H9 (cell line): ENCODE data around the gene ATP1A3. TPM values are rescaled to one million over a fixed set of nuclear protein-coding genes. Genes with fewer than 3 reads are reported as not detected.

Experiments used
- DNase-seq: peaks from one replicate; pipeline ENCODE4 v3.0.0-alpha.2; 2017
- H2AFZ ChIP-seq: one replicate; pipeline ENCODE4 v1.6.1; 2013; ENCODE audit warnings: mild to moderate bottlenecking, low read length, control low read depth, moderate library complexity
- H2AK5ac ChIP-seq: 2 replicates; pipeline ENCODE4 v1.6.1; 2013; ENCODE audit warnings: low read length, control low read depth, mixed read lengths; ENCODE audit not compliant: insufficient read length
- H2BK120ac ChIP-seq: one replicate; pipeline ENCODE4 v1.6.1; 2013; ENCODE audit warnings: low read depth, mild to moderate bottlenecking, low read length, control low read depth, inconsistent platforms; ENCODE audit not compliant: poor library complexity, severe bottlenecking
- H2BK12ac ChIP-seq: 2 replicates; pipeline ENCODE4 v1.6.1; 2013; ENCODE audit warnings: low read length, control low read depth, mixed read lengths, low read depth; ENCODE audit not compliant: insufficient read length
- H2BK15ac ChIP-seq: 2 replicates; pipeline ENCODE4 v1.6.1; 2013; ENCODE audit warnings: low read depth, low read length, control low read depth
- H2BK20ac ChIP-seq: one replicate; pipeline ENCODE4 v1.6.1; 2013; ENCODE audit warnings: low read depth, mild to moderate bottlenecking, low read length, control low read depth, inconsistent platforms; ENCODE audit not compliant: poor library complexity, severe bottlenecking
- H2BK5ac ChIP-seq: 2 replicates; pipeline ENCODE4 v1.6.1; 2013; ENCODE audit warnings: low read length, control low read depth, mixed read lengths; ENCODE audit not compliant: insufficient read length
- H3K14ac ChIP-seq: 2 replicates; pipeline ENCODE4 v1.6.1; 2013; ENCODE audit warnings: low read length, control low read depth; ENCODE audit not compliant: insufficient read depth
- H3K18ac ChIP-seq: 2 replicates; pipeline ENCODE4 v1.6.1; 2013; ENCODE audit warnings: low read depth, mild to moderate bottlenecking, mixed read lengths, low read length, control low read depth; ENCODE audit not compliant: insufficient read length
- H3K23ac ChIP-seq: 2 replicates; pipeline ENCODE4 v1.6.1; 2013; ENCODE audit warnings: low read length, control low read depth, mixed read lengths, low read depth; ENCODE audit not compliant: insufficient read length
- H3K23me2 ChIP-seq: 2 replicates; pipeline ENCODE4 v1.6.1; 2013; ENCODE audit warnings: low read depth, mild to moderate bottlenecking, mixed read lengths, low read length, control low read depth; ENCODE audit not compliant: insufficient read length, poor library complexity, severe bottlenecking
- H3K27ac ChIP-seq: 2 replicates; pipeline ENCODE4 v1.5.1; 2013; ENCODE audit warnings: low read length, control low read depth, mixed read lengths, low read depth; ENCODE audit not compliant: insufficient read length
- H3K27me3 ChIP-seq: 2 replicates; pipeline ENCODE4 v1.6.1; 2013; ENCODE audit warnings: low read length, control low read depth, inconsistent platforms; ENCODE audit not compliant: insufficient read depth
- H3K4ac ChIP-seq: 2 replicates; pipeline ENCODE4 v1.6.1; 2013; ENCODE audit warnings: low read depth, mild to moderate bottlenecking, control low read depth, inconsistent platforms, low read length, moderate library complexity
- H3K4me1 ChIP-seq: 2 replicates; pipeline ENCODE4 v1.6.1; 2013; ENCODE audit warnings: low read length, control low read depth, inconsistent platforms; ENCODE audit not compliant: insufficient read depth
- H3K4me2 ChIP-seq: 2 replicates; pipeline ENCODE4 v1.6.1; 2013; ENCODE audit warnings: low read length, control low read depth, mixed read lengths; ENCODE audit not compliant: insufficient read length, insufficient read depth
- H3K56ac ChIP-seq: 2 replicates; pipeline ENCODE4 v1.6.1; 2013; ENCODE audit warnings: low read depth, mild to moderate bottlenecking, mixed read lengths, low read length, control low read depth; ENCODE audit not compliant: insufficient read length
- H3K79me1 ChIP-seq: 2 replicates; pipeline ENCODE4 v1.6.1; 2013; ENCODE audit warnings: low read depth, mild to moderate bottlenecking, moderate library complexity, low read length, control low read depth, inconsistent platforms; ENCODE audit not compliant: insufficient read depth, poor library complexity, severe bottlenecking
- H3K79me2 ChIP-seq: 2 replicates; pipeline ENCODE4 v1.6.1; 2013; ENCODE audit warnings: low read length, control low read depth, inconsistent platforms; ENCODE audit not compliant: insufficient read depth
- H3K9ac ChIP-seq: 2 replicates; pipeline ENCODE4 v1.6.1; 2013; ENCODE audit warnings: low read length, control low read depth, mixed read lengths; ENCODE audit not compliant: insufficient read length; ENCODE audit errors: extremely low read depth
- H3K9me3 ChIP-seq: one replicate; pipeline ENCODE4 v1.6.1; 2013; ENCODE audit warnings: low read depth, low read length, inconsistent platforms; ENCODE audit not compliant: control insufficient read depth
- H3T11ph ChIP-seq: one replicate; pipeline ENCODE4 v1.6.1; 2013; ENCODE audit warnings: mild to moderate bottlenecking, low read length, control low read depth, inconsistent platforms
- H4K20me1 ChIP-seq: one replicate; pipeline ENCODE4 v1.6.1; 2013; ENCODE audit not compliant: control insufficient read depth, insufficient read length, insufficient read depth
- H4K5ac ChIP-seq: 2 replicates; pipeline ENCODE4 v1.6.1; 2013; ENCODE audit warnings: low read depth, mild to moderate bottlenecking, mixed read lengths, low read length, control low read depth; ENCODE audit not compliant: insufficient read length
- H4K8ac ChIP-seq: replicated peaks from 2 replicates; pipeline ENCODE4 v1.6.1; 2013; ENCODE audit warnings: low read length, control low read depth, mixed read lengths, low read depth; ENCODE audit not compliant: insufficient read length
- H4K91ac ChIP-seq: 2 replicates; pipeline ENCODE4 v1.6.1; 2013; ENCODE audit warnings: low read depth, mild to moderate bottlenecking, moderate library complexity, mixed read lengths, low read length, control low read depth; ENCODE audit not compliant: insufficient read length
- H3K27ac Mint-ChIP-seq, 3 experiments: 2 replicates in 2 of 3; 3 replicates in 1 of 3; pipeline ENCODE4 v1.8.0; 2020 to 2021; ENCODE audit warnings: mixed read lengths in 3 of 3, mild to moderate bottlenecking in 1 of 3, moderate library complexity in 1 of 3
- H3K27me3 Mint-ChIP-seq: 2 replicates; pipeline ENCODE4 v1.8.0; 2021; ENCODE audit warnings: low read depth, mild to moderate bottlenecking, moderate library complexity, mixed read lengths
- H3K36me3 Mint-ChIP-seq, 3 experiments: 2 replicates in 2 of 3; 3 replicates in 1 of 3; pipeline ENCODE4 v1.8.0; 2020 to 2021; ENCODE audit warnings: low read depth in 3 of 3, mixed read lengths in 3 of 3; ENCODE audit not compliant: insufficient read depth in 1 of 3
- H3K4me1 Mint-ChIP-seq, 2 experiments: 2 replicates each; pipeline ENCODE4 v1.8.0; 2020; ENCODE audit warnings: mixed read lengths in 2 of 2
- H3K4me3 Mint-ChIP-seq, 2 experiments: 2 replicates in 1 of 2; 3 replicates in 1 of 2; pipeline ENCODE4 v1.8.0; 2020 to 2021; ENCODE audit warnings: mild to moderate bottlenecking in 2 of 2, mixed read lengths in 2 of 2, moderate library complexity in 1 of 2
- H3K9me3 Mint-ChIP-seq, 2 experiments: 2 replicates in 1 of 2; 3 replicates in 1 of 2; pipeline ENCODE4 v1.8.0; 2020; ENCODE audit warnings: mild to moderate bottlenecking in 2 of 2, mixed read lengths in 2 of 2, moderate library complexity in 1 of 2
- CTCF ChIP-seq: fragments of 200-600 bp; sonication (generic); conservative IDR thresholded peaks from 3 replicates; pipeline ENCODE4 v1.8.0; 2021; ENCODE audit warnings: antibody characterized with exemption, mild to moderate bottlenecking
- WGBS: extraction: QIAGEN DNeasy Blood & Tissue Kit; methylation state at CpG from one replicate; pipeline ENCODE4 v1.1.7; 2013; ENCODE audit warnings: missing lambda C conversion rate, low lambda C conversion rate, mixed read lengths; ENCODE audit not compliant: insufficient read length; ENCODE audit errors: extremely low coverage; 5-methylcytosine and 5-hydroxymethylcytosine counted together
- total RNA-seq: library from RNA; stranded (reverse); gene quantifications from 2 replicates; pipeline ENCODE4 v1.2.1, GENCODE V29; 2021

Gene ATP1A3
- total RNA-seq, 1 experiment from 2014 or later, result 11.6 TPM

DNA sequence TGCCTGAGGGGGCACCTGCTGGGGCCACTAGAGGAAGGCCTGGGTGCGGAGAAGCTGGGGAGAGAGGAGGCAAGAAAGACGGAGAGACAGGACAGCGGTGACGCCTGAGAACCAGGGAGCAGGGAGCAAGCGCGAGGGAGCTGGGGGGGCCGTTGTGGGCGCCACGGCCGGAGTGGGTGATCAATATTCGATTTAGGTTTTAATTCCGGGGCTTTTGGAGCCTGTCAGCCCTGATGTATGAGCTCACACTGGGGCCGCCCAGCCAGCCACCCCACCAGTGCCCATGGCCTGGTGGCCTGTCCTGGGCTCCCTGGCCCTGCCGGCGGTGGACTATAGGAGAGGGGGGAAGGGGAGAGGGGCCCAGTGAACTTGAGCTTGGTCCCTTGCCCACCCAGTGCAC is 57.1 kb downstream of the ATP1A3 start:
- Histone ChIP-seq H2BK15ac (no peak overlapping the region), H3K9me3 (no peaks in the 10 kb centered on the region), H2AK5ac (no peak overlapping the region), H3K79me1 (no peaks in the 10 kb centered on the region), H4K5ac (no peak overlapping the region), H3T11ph (no peak overlapping the region), H4K8ac (no peak overlapping the region), H3K4ac (no peak overlapping the region), H2BK12ac (no peak overlapping the region), H2BK120ac (no peak overlapping the region), H3K4me2 (no peak overlapping the region), H3K23me2 (peaks cover 4% of the 10 kb centered on the region), H3K14ac (no peak overlapping the region), H3K79me2 (no peaks in the 10 kb centered on the region), H3K56ac (no peak overlapping the region), H3K4me1 (no peaks in the 10 kb centered on the region), H2BK5ac (no peak overlapping the region), H4K20me1 (no peaks in the 10 kb centered on the region), H3K9ac (no peak overlapping the region), H4K91ac (no peak overlapping the region), H3K27ac (no peak overlapping the region), H3K27me3 (peaks cover 49% of the 10 kb centered on the region; the same call in 1 of the 2 replicates), H2BK20ac (no peak overlapping the region), H2AFZ (no peak overlapping the region), H3K18ac (no peak overlapping the region), H3K23ac (no peak overlapping the region)
- H3K4me1 Mint-ChIP-seq, result peaks cover 10 to 38% of the 10 kb centered on the region in 2 experiments
- peaks cover 25% of the 10 kb centered on the region for H3K27me3 Mint-ChIP-seq
- DNase-seq, result no peak
- H3K9me3 Mint-ChIP-seq, result peaks cover 0 to 3% of the 10 kb centered on the region in 2 experiments; a peak in 2 of 5 replicates
- H3K27ac Mint-ChIP-seq, result no peak overlapping the region
- no CpG with 5 or more reads among the region's 15 CpGs for WGBS
- H3K36me3 Mint-ChIP-seq, result no peaks in the 10 kb centered on the region; a peak in 1 of 7 replicates
- no peak for TF ChIP-seq CTCF
- H3K4me3 Mint-ChIP-seq, result no peak overlapping the region
